GM12878 (cell line): ENCODE measurements around the gene ARMC9. TPM values are rescaled to one million over a fixed set of nuclear protein-coding genes. Genes with fewer than 3 reads are reported as not detected.

Source experiments
- ATAC-seq: fragments of 200-7000 bp; cut with Tn5 transposase; 3 replicates; pipeline ENCODE4 v1.9.1; 2020; ENCODE audit warnings: mild to moderate bottlenecking, moderate library complexity
- BruUV-seq: library from RNA; stranded (reverse); fragments of 400-500 nt; replicated peaks from 2 replicates; lab custom pipeline; 2021; lab: Mats Ljungman, UMichigan
- CTCF ChIA-PET: fragments of 300-600 bp; sonication (Branson Sonifier 250); formaldehyde crosslinking; extraction: SDS; loops from one replicate; lab custom pipeline; 2021; ENCODE audit warnings: inconsistent platforms; lab: Yijun Ruan, JAX
- POLR2A ChIA-PET: fragments of 350-600 bp; formaldehyde crosslinking; extraction: SDS; loops from one replicate; lab custom pipeline; 2021; ENCODE audit warnings: inconsistent platforms; lab: Charles Lee
- RAD21 ChIA-PET: fragments of 300-600 bp; sonication (Branson Sonifier 250); formaldehyde crosslinking; loops from one replicate; lab custom pipeline; 2023; ENCODE audit warnings: antibody characterized with exemption; ENCODE audit not compliant: unreplicated experiment; lab: Charles Lee
- SMC1A ChIA-PET: fragments of 300-600 bp; sonication (Branson Sonifier 250); formaldehyde crosslinking; loops from one replicate; lab custom pipeline; 2023; ENCODE audit not compliant: unreplicated experiment, uncharacterized antibody; lab: Charles Lee
- DNase-seq: peaks from one replicate; pipeline ENCODE4 v3.0.0-alpha.2; 2011; ENCODE audit warnings: low read depth, low spot score
- FAIRE-seq: peaks from 3 replicates; lab custom pipeline; 2011; peaks lifted over from hg19 to GRCh38; lab: Jason Lieb, UNC
- H2AFZ ChIP-seq: 2 replicates; pipeline ENCODE4 v1.6.0; 2011; ENCODE audit warnings: low read depth, low read length, control low read depth; ENCODE audit not compliant: control insufficient read depth
- H3K27ac ChIP-seq: 2 replicates; pipeline ENCODE4 v1.5.1; 2011; ENCODE audit warnings: control low read depth; ENCODE audit not compliant: control insufficient read depth, insufficient read depth
- H3K27me3 ChIP-seq, 2 experiments: replicated peaks in 1 of 2; 2 replicates each; pipeline versions ENCODE4 v1.6.0 to v1.6.1; 2011; ENCODE audit warnings: low read length in 1 of 2; ENCODE audit not compliant: control insufficient read depth in 2 of 2, insufficient read depth in 2 of 2
- H3K36me3 ChIP-seq, 2 experiments: 2 replicates each; pipeline ENCODE4 v1.5.1; 2011; ENCODE audit warnings: low read length in 1 of 2; ENCODE audit not compliant: control insufficient read depth in 2 of 2, insufficient read depth in 2 of 2
- H3K4me1 ChIP-seq: 2 replicates; pipeline ENCODE4 v1.6.1; 2011; ENCODE audit warnings: mild to moderate bottlenecking, low read length, moderate library complexity, mixed read lengths; ENCODE audit not compliant: control insufficient read depth, insufficient read depth
- H3K4me2 ChIP-seq: 2 replicates; pipeline ENCODE4 v1.6.0; 2011; ENCODE audit warnings: control low read depth; ENCODE audit not compliant: control insufficient read depth, insufficient read depth
- H3K4me3 ChIP-seq: fragments of 200-600 bp; sonication (generic); 2 replicates; pipeline ENCODE4 v1.5.1; 2016
- H3K79me2 ChIP-seq: 2 replicates; pipeline ENCODE4 v1.6.0; 2011; ENCODE audit warnings: low read length; ENCODE audit not compliant: control insufficient read depth, insufficient read depth
- H3K9ac ChIP-seq: 2 replicates; pipeline ENCODE4 v1.8.0; 2011; ENCODE audit warnings: low read length, control low read depth, mixed read lengths; ENCODE audit not compliant: control insufficient read depth, insufficient read depth
- H3K9me3 ChIP-seq: replicated peaks from 3 replicates; pipeline ENCODE4 v1.5.1; 2011; ENCODE audit warnings: mild to moderate bottlenecking, low read length; ENCODE audit not compliant: control insufficient read depth, insufficient read depth
- H4K20me1 ChIP-seq: 2 replicates; pipeline ENCODE4 v1.6.0; 2011; ENCODE audit not compliant: control insufficient read depth, insufficient read depth
- CEBPB ChIP-seq, 2 experiments: fragments of 150-350 bp in 1 of 2; IDR thresholded peaks; 2 replicates each; pipeline ENCODE4 v1.6.1; 2012 to 2014; ENCODE audit warnings: low read depth in 2 of 2, low read length in 2 of 2, borderline replicate concordance in 1 of 2, inconsistent platforms in 1 of 2
- E2F8 ChIP-seq: fragments of 450-650 bp; IDR thresholded peaks from 2 replicates; pipeline ENCODE4 v1.6.1; 2018; ENCODE audit warnings: mild to moderate bottlenecking, low read depth, moderate library complexity; ENCODE audit not compliant: partially characterized antibody
- E4F1 ChIP-seq: fragments of 450-650 bp; IDR thresholded peaks from 2 replicates; pipeline ENCODE4 v1.6.1; 2018; ENCODE audit warnings: borderline replicate concordance, mild to moderate bottlenecking; ENCODE audit not compliant: partially characterized antibody
- EZH2 ChIP-seq: IDR thresholded peaks from 2 replicates; pipeline ENCODE4 v1.6.1; 2012; ENCODE audit warnings: low read depth, mild to moderate bottlenecking, control low read depth, inconsistent platforms, low read length, borderline replicate concordance; ENCODE audit not compliant: control insufficient read depth
- HCFC1 ChIP-seq: fragments of 150-350 bp; IDR thresholded peaks from 2 replicates; pipeline ENCODE4 v1.6.1; 2014; ENCODE audit warnings: low read length
- IKZF1 ChIP-seq: fragments of 450-650 bp; conservative IDR thresholded peaks from 2 replicates; pipeline ENCODE4 v1.6.1; 2017; ENCODE audit warnings: antibody characterized with exemption, mild to moderate bottlenecking
- KLF5 ChIP-seq: fragments of 450-650 bp; IDR thresholded peaks from 2 replicates; pipeline ENCODE4 v1.6.1; 2014; ENCODE audit warnings: mild to moderate bottlenecking; ENCODE audit not compliant: partially characterized antibody
- MEF2A ChIP-seq: IDR thresholded peaks from 2 replicates; pipeline ENCODE4 v1.6.1; 2011; ENCODE audit warnings: low read depth, mild to moderate bottlenecking, low read length, moderate library complexity; ENCODE audit not compliant: insufficient read depth
- MYB ChIP-seq: fragments of 150-350 bp; IDR thresholded peaks from 2 replicates; pipeline ENCODE4 v1.6.1; 2014; ENCODE audit warnings: mild to moderate bottlenecking, low read depth, low read length, borderline replicate concordance
- NFYB ChIP-seq: IDR thresholded peaks from 2 replicates; pipeline ENCODE4 v1.6.1; 2011; ENCODE audit warnings: low read depth, mild to moderate bottlenecking, low read length, improper control_type of control experiment, moderate library complexity; ENCODE audit not compliant: insufficient read depth
- POLR2AphosphoS5 ChIP-seq: IDR thresholded peaks from 2 replicates; pipeline ENCODE4 v1.6.1; 2011; ENCODE audit warnings: mild to moderate bottlenecking, low read length, inconsistent platforms
- WGBS: methylation state at CpG from one replicate; pipeline ENCODE4 v1.1.6; 2016; ENCODE audit warnings: low lambda C conversion rate; ENCODE audit not compliant: insufficient replicate concordance, insufficient coverage; ENCODE audit errors: missing lambda C conversion rate; 5-methylcytosine and 5-hydroxymethylcytosine counted together
- in situ Hi-C: fragments of 300-500 bp; cut with MboI; formaldehyde crosslinking; loops from 9 replicates; pipeline ENCODE4 v1.14.3; 2018; ENCODE audit warnings: mixed read lengths
- intact Hi-C: fragments of 100-400 bp; cut with micrococcal nuclease; formaldehyde crosslinking; loops from one replicate; pipeline ENCODE4 v1.14.2; 2022; ENCODE audit not compliant: unreplicated experiment
- polyA plus RNA-seq, 11 experiments: library from polyadenylated mRNA; depleted of rRNA in 4 of 11; unstranded in 6 of 11; stranded (reverse) in 5 of 11; fragments of >200 nt; fragmentation: Nextera tagmentation in 4 of 11; fragmentation: Illumina TruSeq in 1 of 11; extraction: Ambion mirVana in 4 of 11; extraction: Trizol in 1 of 11; gene quantifications; 1 replicate in 1 of 11; 2 replicates in 10 of 11; pipeline versions ENCODE4 v1.2.1 to v1.2.3, GENCODE V29; 2011 to 2016; ENCODE audit warnings: inconsistent platforms in 2 of 11, missing spikeins in 2 of 11, low read depth in 1 of 11
- total RNA-seq, 4 experiments: library from RNA; depleted of rRNA in 3 of 4; stranded (reverse); fragments of >200 nt in 3 of 4; fragmentation: Illumina TruSeq in 1 of 4; extraction: Trizol in 1 of 4; gene quantifications; 2 replicates each; pipeline versions ENCODE4 v1.2.1 to v1.2.3, GENCODE V29; 2013 to 2021
- TF ChIP-seq, protein P1 (sequence below): fragments of 450-650 bp; IDR thresholded peaks from 2 replicates; pipeline ENCODE4 v1.6.1; 2014; ENCODE audit warnings: mild to moderate bottlenecking

ARMC9 gene
- total and polyA plus RNA-seq, 10 of the 15 experiments (the other 5 are each of a cell fraction or from before 2014, with no cell fraction given) = 3.8 to 21.8 (median 10.4) TPM

DNA sequence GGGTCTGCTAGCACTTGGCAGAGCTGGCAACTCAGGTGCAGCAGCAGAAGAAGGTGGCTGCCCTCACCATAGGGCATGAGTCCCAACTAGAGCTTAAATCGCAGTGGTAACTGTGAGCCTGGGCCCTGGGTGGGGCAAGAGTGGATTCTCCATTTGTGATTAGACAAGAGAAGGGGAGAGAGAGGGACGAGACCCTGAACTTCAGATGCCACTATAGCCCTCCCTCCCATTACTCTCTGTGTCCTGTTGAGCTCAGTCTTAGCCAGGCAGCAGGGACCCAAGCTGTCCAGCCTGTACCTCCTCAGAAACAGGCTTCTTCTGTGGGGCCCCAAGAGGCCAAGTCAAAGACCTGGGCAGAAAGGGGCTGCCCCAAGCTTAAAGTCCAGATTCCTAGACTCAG lies 127.4 kb downstream of the ARMC9 start:
- CTCF ChIA-PET = interaction anchor here (0.8 to 1.2 kb wide), 2 partner anchors 11 to 38 kb away, joined by 3 to 4 read pairs; no protein-coding TSS in a partner anchor

More for the DNA sequence above, 127.4 kb downstream of the ARMC9 start:
- H3K4me3 ChIP-seq = no peak overlapping the region
- intact Hi-C loops = no loop called here
- ChIA-PET SMC1A (interaction anchor here (1.4 kb wide), 1 partner anchor 18 kb away, joined by 4 read pairs; no protein-coding TSS in a partner anchor), POLR2A (no interaction called here), RAD21 (no interaction called here)
- no peaks in the 10 kb centered on the region for H3K79me2 ChIP-seq
- H3K9me3 ChIP-seq = no peaks in the 10 kb centered on the region
- H2AFZ ChIP-seq = no peak overlapping the region
- no peaks in the 10 kb centered on the region for H4K20me1 ChIP-seq
- H3K4me1 ChIP-seq = peaks cover 14% of the 10 kb centered on the region
- no peak overlapping the region for H3K4me2 ChIP-seq
- FAIRE-seq = no peak
- 50% methylated on average over 2 of the region's 2 CpGs for WGBS
- BruUV-seq = no TSS peak
- no peaks in the 10 kb centered on the region for H3K27me3 ChIP-seq
- no peak overlapping the region for H3K9ac ChIP-seq
- H3K27ac ChIP-seq = no peak overlapping the region
- TF ChIP-seq MEF2A (no peak), HCFC1 (no peak), IKZF1 (no peak), NFYB (no peak), CEBPB (IDR thresholded peaks at IDR 0.05; ENCODE audit: borderline replicate concordance in 1 of 2, low read depth in 2 of 2, low read length in 2 of 2) (no peak), KLF5 (no peak), EZH2 (no peak), POLR2AphosphoS5 (no peak), E4F1 (no peak), E2F8 (no peak), MYB (no peak)
- TF ChIP-seq, protein P1, sequence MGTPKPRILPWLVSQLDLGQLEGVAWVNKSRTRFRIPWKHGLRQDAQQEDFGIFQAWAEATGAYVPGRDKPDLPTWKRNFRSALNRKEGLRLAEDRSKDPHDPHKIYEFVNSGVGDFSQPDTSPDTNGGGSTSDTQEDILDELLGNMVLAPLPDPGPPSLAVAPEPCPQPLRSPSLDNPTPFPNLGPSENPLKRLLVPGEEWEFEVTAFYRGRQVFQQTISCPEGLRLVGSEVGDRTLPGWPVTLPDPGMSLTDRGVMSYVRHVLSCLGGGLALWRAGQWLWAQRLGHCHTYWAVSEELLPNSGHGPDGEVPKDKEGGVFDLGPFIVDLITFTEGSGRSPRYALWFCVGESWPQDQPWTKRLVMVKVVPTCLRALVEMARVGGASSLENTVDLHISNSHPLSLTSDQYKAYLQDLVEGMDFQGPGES = no peak
- TF ChIP-seq, all 136 proteins: peak for 0
- ATAC-seq = no peak
- no peak for DNase-seq
- in situ Hi-C loops = no loop called here
- H3K36me3 ChIP-seq = no peaks in the 10 kb centered on the region
